ENCODE measurements around the gene CD300A.
A peak's percentile ranks its signal among the peaks of the same experiment; 100 is the strongest.

CD300A gene

DNA sequence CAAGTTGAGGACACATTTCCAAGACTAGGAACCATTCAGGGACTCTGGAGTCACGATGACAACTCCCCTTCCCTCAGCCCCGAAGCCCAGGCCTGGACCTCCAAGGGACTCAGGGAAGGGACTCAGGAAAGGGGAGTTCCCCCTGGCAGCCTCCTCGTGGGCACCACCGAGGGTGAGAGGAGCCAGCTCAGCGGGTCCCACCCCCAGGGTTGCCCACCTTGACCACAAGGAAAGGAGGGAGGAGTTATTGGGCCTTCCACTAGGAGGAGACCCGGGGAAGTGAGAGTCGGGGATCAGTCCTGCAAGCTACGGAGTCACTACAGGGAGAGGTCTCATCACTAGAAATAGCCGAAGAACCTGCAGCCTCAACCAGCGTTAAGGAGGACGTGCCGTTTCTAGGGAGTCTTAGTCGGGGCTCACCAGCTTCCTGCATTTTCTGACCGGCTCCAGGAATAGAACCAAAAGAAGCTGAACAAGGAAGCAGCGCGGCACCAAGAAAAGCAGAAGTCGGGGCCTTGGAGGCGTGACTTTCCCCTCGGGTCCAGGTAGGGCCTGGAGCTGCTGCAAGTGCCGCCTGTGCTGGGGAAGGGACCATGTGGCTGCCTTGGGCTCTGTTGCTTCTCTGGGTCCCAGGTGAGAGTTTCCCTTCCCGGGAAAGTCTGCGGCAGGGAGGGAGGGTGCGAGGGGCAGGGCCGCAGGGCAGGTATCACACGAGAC, at the start of gene CD300A:
CD300A (plus strand) TSS at position 524 of the 717 bp plus-strand sequence; CDS start at position 594, 70 bp downstream.
- peak; percentile 81 for DNase-seq

GRCh38 chr17:74417178-74418045, 49.0 kb upstream of the CD300A start:
- peak; percentile 77 for DNase-seq

DNA sequence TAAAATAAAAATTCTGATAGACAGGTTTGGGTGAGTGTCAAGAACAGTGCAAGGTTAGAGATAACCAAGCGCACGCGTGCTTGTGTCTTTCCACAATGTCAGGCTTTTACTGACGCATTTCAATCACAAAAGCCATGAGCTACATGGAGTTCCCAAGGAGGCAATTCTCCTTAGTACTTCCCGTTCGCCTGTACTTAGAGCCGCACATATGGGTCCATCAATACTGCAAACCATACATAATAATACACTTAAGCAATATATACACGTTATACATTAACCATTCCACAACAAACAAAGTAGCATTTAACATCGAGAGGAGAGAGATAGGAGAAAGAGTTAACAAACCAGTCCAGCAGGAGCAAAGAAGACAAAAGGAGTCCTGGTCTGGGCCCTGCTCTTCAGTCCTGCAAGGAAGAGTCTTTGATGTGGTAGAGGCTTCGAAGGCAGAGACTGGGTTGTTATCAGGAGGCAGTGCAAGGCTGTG, 46.5 kb upstream of the CD300A start:
- DNase-seq, result no peak

DNA sequence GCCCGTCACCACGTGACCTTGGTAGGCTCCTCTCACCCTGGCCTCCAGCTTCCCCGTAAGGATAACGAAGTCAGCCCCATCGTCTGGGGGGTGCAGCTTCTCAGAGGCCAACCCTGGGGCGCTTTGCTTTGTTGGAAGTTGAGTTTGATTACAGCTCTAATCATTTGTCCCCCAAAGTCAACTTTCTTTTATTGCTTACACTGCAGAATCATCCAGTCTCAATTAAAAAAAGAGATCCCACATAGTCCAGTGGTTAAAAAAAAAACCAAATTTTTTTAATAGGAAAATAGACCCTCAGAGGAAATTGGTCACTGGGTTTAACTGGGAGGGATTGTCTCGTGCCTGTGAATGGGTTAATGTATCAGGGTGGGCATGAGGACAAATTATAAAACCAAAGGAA, 42.3 kb upstream of the CD300A start:
- no peak for DNase-seq

DNA sequence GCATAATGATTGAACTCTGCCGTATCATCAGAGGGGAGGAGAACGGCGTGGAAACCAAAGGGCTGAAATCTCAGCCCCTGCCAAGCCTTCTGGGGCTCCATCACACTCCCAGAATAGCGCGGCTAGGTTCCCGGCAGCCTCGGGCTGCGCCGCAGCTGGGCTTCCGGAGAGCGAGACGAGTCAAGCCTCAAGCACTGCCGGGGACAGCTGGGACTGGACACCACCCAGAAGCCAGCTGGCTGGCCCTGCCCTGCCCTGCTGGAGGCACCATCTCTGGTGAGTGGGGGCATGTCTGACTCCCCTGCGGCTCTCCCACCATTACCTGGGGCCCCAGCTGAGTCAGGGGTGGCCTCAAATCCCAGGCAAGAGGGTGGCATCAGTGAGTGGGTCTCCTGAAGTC, 41.8 kb upstream of the CD300A start:
- no peak for DNase-seq

GRCh38 chr17:74426551-74427047, 39.8 kb upstream of the CD300A start:
- DNase-seq, result no peak

DNA sequence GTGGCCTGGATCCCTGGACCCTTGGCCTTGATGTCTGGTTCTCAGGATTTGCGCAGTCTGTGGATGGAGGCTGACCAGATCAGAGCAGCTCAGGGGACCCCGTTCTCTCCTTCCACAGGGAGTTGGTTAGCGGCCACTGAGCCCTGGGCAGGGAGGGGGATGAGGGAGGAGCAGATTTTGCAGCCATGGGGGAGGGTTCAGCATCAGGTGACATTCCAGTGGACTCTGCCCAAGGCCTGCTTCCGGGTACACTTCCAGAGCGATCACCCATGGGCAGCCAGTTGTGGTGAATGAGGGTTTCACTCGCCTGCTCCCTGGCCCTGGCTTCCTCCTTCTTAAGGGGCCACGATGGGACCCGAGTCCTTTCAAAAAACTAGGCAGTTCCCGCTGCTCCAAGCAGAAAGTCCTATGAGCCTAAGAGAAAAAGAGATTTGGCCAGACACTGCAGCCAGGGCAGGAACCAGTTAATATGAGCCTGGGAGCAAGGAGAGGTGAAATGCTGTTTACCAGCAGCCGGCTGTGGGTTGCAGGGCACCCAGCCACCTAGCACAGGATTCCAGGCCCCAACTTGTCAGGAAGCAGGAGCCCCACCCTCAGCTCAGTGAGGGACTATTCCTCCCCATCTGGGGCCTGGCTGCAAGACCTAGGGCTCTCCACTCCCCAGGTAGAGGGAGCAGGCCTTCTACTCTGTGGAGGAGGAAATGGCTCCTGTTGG, 39.2 kb upstream of the CD300A start:
- no peak for DNase-seq

GRCh38 chr17:74427763-74428153, 38.7 kb upstream of the CD300A start:
- DNase-seq, result no peak

DNA sequence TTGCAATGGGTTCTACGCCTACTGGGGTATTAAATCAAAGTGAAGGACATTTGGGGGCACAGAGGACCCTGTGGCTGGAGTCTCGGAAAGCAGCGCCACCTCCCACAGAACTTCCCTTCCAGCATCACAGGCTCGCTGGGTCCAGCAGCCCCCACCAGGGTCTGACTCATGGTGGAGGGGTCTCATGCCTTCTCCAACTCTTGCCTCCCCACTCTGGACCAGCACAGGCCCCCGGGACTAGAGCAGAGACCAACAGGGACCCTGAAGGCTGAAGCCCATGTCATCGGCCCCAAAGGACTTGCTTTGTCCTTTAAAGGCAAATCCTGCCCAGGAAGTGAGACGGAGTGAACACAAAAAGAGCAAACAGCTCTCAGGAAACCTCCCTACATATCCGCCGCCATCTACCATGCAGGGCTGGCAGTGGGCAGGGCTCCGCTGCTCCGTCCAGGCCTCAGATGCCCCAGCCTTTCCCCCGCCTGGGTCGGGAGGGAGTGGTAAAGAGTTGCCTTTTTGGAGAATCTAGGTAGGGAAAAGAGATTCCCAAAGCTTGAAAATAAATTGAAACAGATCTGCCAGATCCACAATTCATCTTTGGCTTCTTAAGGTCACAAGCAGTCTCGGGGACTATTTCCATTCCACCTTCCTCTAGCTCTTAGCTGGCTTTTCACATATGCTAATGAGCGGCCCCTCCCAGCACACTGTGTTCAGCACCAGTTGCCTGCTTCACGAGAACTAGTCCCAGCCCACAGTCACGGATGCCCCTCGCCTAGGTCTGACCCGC, 36.6 kb upstream of the CD300A start:
- no peak for DNase-seq

DNA sequence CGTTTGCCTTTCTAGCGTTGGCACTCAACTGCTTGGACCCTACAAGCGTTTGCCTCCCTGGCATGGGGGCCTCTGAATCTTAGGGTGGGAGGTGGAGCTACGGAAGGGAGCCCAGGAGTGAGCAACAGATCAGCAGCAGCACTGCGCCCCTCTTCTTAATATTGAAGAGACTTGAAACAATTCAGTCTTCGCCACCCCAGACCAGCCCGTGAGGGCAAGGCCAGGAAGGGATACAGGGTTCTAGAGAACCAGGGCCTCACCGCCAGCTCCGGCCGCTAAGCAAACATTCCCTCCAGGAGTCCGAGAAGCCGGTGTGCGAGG, 36.1 kb upstream of the CD300A start:
- no peak for DNase-seq

GRCh38 chr17:74430706-74431567, 35.5 kb upstream of the CD300A start:
- no peak for DNase-seq

DNA sequence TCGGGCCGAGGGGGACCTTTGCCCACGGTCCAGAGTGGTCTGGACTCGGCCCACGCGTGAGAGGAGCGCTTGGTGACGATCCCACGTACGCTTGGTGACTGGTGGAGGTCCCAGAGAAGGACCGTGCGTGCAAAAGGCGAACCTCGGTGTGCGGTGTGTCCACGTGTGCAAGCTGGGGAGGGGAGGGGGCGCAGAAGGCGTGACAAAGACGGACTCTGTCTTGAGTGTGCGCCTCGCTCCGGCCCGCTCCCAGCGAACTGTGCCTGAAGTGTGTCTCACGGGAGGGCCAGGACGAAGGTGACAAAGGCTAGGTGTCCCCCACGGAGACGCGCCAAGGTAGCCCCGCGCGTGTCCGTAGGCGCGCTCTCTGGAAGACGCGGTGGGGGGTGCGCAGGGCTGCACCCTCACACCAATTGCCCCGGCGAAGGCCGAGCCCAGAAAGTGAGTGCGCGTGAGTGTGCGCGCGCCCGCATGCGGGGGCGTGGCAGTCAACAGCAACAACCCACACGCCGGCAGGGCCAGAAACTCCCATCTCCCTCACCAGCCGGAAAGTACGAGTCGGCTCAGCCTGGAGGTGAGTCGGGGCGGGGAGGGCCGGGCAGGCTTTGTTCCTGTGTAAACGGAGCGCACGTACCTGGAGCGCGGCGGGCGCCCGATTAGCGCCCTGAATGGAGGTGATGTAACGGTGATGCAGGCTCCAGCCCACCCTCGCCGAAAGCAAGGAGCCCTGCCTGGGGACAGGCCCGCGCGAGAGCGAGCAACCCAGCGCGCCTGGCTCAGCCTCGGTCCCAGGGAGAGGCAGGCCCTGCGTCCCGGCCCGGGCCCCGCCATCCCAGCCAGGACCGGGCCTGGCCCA, 34.6 kb upstream of the CD300A start, which contains the start of gene GPRC5C:
GPRC5C (plus strand) TSS at position 521 of the 856 bp plus-strand sequence. CDS start 7,689 bp downstream, outside the sequence.
- DNase-seq, result no peak

DNA sequence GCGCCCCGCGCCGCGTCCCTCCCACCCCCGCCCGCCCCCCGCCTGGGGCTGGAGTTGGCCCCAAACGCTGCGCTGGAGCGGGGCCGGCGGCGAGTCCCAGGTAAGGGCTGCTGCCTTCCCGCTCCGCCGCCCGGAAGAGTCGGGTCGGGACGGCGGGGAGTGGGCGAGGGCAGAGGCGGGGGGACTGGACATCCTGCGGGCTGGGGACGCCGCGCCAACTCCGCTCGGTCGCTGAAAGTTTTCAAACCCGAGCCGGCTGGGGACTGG, 34.1 kb upstream of the CD300A start:
- DNase-seq, result no peak

GRCh38 chr17:74432766-74433391, 33.6 kb upstream of the CD300A start:
- DNase-seq, result no peak

DNA sequence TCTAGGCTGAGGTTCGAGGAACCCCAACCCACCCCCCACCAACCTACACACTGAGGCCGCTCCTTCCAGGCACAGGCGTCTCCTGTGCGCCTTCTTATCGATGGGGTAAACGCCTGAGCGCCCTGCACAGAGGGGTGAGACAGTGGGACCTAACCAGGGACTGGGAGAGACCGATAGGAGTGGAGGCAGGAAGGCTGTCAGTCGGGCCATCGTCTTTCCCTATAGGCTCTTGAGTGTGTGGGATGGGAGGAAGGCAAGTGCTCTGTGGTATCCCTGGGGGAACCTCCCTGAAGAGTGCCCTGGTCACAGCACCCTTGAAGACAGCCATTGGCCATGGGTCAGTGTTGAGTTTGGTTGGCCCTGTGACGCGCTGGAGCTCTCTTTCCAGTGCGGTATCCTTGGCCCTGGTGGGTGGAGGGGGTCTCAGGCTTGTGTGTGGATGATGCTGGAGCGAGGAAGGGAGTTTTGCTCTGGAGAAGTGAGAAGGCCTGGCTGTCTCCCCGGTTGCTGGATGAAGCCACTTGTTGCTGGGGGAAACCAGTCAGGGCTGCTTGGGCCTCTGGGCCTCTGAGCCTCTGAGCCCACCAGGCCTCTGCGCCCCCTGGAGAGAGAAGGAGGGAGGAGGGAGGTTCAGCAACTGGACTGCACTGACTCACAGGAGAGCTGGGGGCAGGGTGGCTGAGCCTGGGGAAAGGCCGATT, 32.9 kb upstream of the CD300A start:
- DNase-seq, result no peak

DNA sequence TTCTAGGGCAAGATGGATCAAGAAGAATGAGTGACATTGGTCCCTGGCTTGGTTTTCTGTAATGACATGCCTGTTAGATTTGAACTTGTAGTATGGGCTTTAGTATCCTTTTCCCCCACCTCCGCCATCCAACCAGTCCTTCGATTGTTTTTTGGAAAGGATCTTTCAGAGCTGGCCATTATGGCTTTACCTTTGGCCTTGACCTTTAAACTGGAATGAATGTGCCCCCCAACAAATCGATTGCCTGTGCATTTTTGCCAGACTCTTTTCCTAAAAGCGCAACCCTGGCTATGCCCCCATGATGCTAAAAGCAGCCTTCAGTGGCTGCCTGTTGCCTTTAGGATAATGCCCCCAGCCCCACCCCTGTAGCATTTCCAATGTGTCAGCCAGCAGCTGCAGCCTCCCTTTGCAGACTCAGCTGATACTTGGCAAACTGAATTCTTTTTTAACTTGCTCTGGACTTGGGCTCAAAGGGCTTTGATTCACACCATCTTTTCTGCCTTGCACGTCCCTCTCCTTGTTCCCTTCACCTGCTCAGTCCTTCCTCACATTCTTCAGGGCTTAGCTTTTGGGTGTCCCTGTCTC, 30.6 kb upstream of the CD300A start:
- no peak for DNase-seq

DNA sequence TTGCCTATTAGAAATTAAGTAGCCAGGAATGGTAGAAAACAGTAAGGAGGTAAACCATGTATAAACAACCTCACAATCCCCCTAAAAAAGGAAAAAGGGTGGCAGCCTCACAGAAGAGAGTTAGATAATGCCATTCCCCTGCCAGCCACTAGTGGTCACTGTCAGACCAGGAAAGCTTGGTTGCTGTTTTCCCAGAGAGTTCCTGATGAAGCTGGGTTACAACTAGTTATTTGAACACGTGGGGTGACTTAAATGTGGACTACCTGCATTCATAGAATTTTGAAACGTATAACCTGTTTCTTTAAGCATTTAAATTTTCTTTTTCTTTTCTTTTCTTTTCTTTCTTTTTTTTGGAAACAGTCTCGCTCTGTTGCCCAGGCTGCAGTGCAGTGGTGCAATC, 28.7 kb upstream of the CD300A start:
- no peak for DNase-seq

DNA sequence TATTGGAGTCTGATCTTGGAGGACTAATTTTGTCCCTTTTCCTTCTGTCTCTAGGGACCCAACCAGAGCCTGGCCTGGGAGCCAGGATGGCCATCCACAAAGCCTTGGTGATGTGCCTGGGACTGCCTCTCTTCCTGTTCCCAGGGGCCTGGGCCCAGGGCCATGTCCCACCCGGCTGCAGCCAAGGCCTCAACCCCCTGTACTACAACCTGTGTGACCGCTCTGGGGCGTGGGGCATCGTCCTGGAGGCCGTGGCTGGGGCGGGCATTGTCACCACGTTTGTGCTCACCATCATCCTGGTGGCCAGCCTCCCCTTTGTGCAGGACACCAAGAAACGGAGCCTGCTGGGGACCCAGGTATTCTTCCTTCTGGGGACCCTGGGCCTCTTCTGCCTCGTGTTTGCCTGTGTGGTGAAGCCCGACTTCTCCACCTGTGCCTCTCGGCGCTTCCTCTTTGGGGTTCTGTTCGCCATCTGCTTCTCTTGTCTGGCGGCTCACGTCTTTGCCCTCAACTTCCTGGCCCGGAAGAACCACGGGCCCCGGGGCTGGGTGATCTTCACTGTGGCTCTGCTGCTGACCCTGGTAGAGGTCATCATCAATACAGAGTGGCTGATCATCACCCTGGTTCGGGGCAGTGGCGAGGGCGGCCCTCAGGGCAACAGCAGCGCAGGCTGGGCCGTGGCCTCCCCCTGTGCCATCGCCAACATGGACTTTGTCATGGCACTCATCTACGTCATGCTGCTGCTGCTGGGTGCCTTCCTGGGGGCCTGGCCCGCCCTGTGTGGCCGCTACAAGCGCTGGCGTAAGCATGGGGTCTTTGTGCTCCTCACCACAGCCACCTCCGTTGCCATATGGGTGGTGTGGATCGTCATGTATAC, 26.5 kb upstream of the CD300A start:
- DNase-seq, result no peak

Measured in inflammatory macrophage treated with lipopolysaccharide for 4 hours (primary cell).